ENCODE results near the gene SSNA1.

DNA sequence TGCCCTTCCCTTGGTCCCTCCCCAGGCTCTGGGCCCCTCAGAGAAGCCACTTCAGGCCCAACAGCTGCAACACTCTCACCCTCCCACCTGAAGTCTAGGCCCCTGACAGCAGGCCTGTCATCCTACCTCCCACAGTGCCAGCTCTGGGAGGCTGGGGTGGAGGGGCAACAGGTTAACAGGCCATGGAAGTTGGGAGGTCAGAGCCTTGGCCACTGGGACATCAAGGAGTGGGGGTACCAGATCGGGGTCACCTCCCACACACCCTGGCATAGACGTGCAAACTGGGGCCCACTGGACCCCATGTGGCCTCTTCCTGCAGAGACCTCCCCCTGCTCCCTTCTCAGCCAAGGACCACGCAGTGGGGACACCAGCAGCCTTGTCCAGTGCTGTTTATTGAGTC lies 2.8 kb downstream of the SSNA1 start:
- TF ChIP-seq, protein P1, sequence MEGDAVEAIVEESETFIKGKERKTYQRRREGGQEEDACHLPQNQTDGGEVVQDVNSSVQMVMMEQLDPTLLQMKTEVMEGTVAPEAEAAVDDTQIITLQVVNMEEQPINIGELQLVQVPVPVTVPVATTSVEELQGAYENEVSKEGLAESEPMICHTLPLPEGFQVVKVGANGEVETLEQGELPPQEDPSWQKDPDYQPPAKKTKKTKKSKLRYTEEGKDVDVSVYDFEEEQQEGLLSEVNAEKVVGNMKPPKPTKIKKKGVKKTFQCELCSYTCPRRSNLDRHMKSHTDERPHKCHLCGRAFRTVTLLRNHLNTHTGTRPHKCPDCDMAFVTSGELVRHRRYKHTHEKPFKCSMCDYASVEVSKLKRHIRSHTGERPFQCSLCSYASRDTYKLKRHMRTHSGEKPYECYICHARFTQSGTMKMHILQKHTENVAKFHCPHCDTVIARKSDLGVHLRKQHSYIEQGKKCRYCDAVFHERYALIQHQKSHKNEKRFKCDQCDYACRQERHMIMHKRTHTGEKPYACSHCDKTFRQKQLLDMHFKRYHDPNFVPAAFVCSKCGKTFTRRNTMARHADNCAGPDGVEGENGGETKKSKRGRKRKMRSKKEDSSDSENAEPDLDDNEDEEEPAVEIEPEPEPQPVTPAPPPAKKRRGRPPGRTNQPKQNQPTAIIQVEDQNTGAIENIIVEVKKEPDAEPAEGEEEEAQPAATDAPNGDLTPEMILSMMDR (IDR thresholded peaks at IDR 0.05): no peak
- TF ChIP-seq POLR2A (IDR thresholded peaks at IDR 0.05): no peak
